ENCODE results near the gene VENTX. TPM values are rescaled to one million over a fixed set of nuclear protein-coding genes. Genes with fewer than 3 reads are reported as not detected.

VENTX gene
- total RNA-seq, 1 donor from 2014 or later, result not detected

- TF ChIP-seq CTCF (conservative IDR thresholded peaks at IDR 0.05; ENCODE audit: low read depth, low read length), result no peak
- no peak within 1 kb of the TSS for H3K4me3 ChIP-seq (ENCODE audit: low read depth, low read length)
- DNase-seq (ENCODE audit: low read depth), result no peak
These were observed 39.0 kb downstream of the VENTX start, which contains the start of gene ADAM8 for GRCh38 chr10:133276435-133277201. TSS of gene ADAM8 (minus strand) at chr10:133276868. CDS start at chr10:133276817, 51 bp downstream.

GRCh38 chr10:133277277-133277992 is 39.8 kb downstream of the VENTX start:
- no peak for TF ChIP-seq CTCF (conservative IDR thresholded peaks at IDR 0.05; ENCODE audit: low read depth, low read length)
- no peak for DNase-seq (ENCODE audit: low read depth)
- no peak overlapping the region for H3K4me3 ChIP-seq (ENCODE audit: low read depth, low read length)

GRCh38 chr10:133277993-133278576 is 40.4 kb downstream of the VENTX start:
- TF ChIP-seq CTCF (conservative IDR thresholded peaks at IDR 0.05; ENCODE audit: low read depth, low read length), result no peak
- DNase-seq (ENCODE audit: low read depth), result no peak
- H3K4me3 ChIP-seq (ENCODE audit: low read depth, low read length), result no peak overlapping the region

- DNase-seq (ENCODE audit: low read depth), result no peak
- no peak overlapping the region for H3K4me3 ChIP-seq (ENCODE audit: low read depth, low read length)
- no peak for TF ChIP-seq CTCF (conservative IDR thresholded peaks at IDR 0.05; ENCODE audit: low read depth, low read length)
These were observed 41.1 kb downstream of the VENTX start for GRCh38 chr10:133278577-133279265.

- H3K4me3 ChIP-seq (ENCODE audit: low read depth, low read length), result no peak overlapping the region
- no peak for DNase-seq (ENCODE audit: low read depth)
- no peak for TF ChIP-seq CTCF (conservative IDR thresholded peaks at IDR 0.05; ENCODE audit: low read depth, low read length)
These were observed 41.9 kb downstream of the VENTX start for GRCh38 chr10:133279326-133280226.
